CD4-positive, alpha-beta T cell treated with Interleukin-2 at 100 ng/mL for 4 hours (primary cell): ENCODE results near the gene GALNT9.

Experiments
- DNase-seq: peaks from one replicate; pipeline ENCODE4 v3.0.0-alpha.2; 2020; ENCODE audit warnings: low spot score

The GALNT9 gene

GRCh38 chr12:132179431-132180362 lies 149.7 kb downstream of the GALNT9 start:
- no peak for DNase-seq

- DNase-seq: peak; percentile 38
These were observed 150.5 kb downstream of the GALNT9 start for GRCh38 chr12:132178801-132179401.

- no peak for DNase-seq
These were observed 151.1 kb downstream of the GALNT9 start for GRCh38 chr12:132178316-132178715.

- no peak for DNase-seq
These were observed 152.4 kb downstream of the GALNT9 start for GRCh38 chr12:132176920-132177551.

- no peak for DNase-seq
These were observed 152.9 kb downstream of the GALNT9 start for GRCh38 chr12:132176385-132176919.

- no peak for DNase-seq
These were observed 153.6 kb downstream of the GALNT9 start for GRCh38 chr12:132175496-132176384.

- no peak for DNase-seq
These were observed 154.4 kb downstream of the GALNT9 start for GRCh38 chr12:132174839-132175490.

- no peak for DNase-seq
These were observed 155.2 kb downstream of the GALNT9 start for GRCh38 chr12:132174015-132174838.

- no peak for DNase-seq
These were observed 156.0 kb downstream of the GALNT9 start for GRCh38 chr12:132173135-132174014.

GRCh38 chr12:132172619-132173018 lies 156.8 kb downstream of the GALNT9 start:
- DNase-seq: no peak

- DNase-seq: no peak
These were observed 157.3 kb downstream of the GALNT9 start for GRCh38 chr12:132171968-132172521.

- no peak for DNase-seq
These were observed 158.0 kb downstream of the GALNT9 start for GRCh38 chr12:132171293-132171967.

GRCh38 chr12:132170637-132171292 lies 158.6 kb downstream of the GALNT9 start:
- no peak for DNase-seq

- DNase-seq: no peak
These were observed 159.2 kb downstream of the GALNT9 start for GRCh38 chr12:132170094-132170636.

- no peak for DNase-seq
These were observed 160.0 kb downstream of the GALNT9 start for GRCh38 chr12:132169376-132169775.

GRCh38 chr12:132168311-132169031 lies 160.9 kb downstream of the GALNT9 start:
- DNase-seq: no peak
